IMR-90 (cell line): ENCODE data around the gene FOSB. TPM values are rescaled to one million over a fixed set of nuclear protein-coding genes. Genes with fewer than 3 reads are reported as not detected.

Experiments
- ATAC-seq: fragments of 200-7000 bp; cut with Tn5 transposase; 2 replicates; pipeline ENCODE4 v1.9.1; 2020; ENCODE audit warnings: low read depth, mild to moderate bottlenecking, moderate library complexity
- BruUV-seq: library from RNA; stranded (reverse); fragments of 400-500 nt; replicated peaks from 2 replicates; lab custom pipeline; 2021; lab: Mats Ljungman, UMichigan
- CTCF ChIA-PET: fragments of 300-600 bp; formaldehyde crosslinking; extraction: SDS; loops from one replicate; lab custom pipeline; 2021; ENCODE audit warnings: antibody characterized with exemption; lab: Yijun Ruan, JAX
- POLR2A ChIA-PET: fragments of 300-600 bp; sonication (Branson Sonifier 250); formaldehyde crosslinking; loops from one replicate; lab custom pipeline; 2022; ENCODE audit warnings: antibody characterized with exemption; ENCODE audit not compliant: unreplicated experiment; lab: Charles Lee
- DNase-seq: peaks from one replicate; pipeline ENCODE4 v3.0.0; 2013
- H2AFZ ChIP-seq: replicated peaks from 2 replicates; pipeline ENCODE3; 2013; ENCODE audit warnings: low read length, mild to moderate bottlenecking; ENCODE audit not compliant: poor library complexity
- H2AK5ac ChIP-seq: 2 replicates; pipeline ENCODE4 v1.6.1; 2013; ENCODE audit warnings: low read depth, low read length, inconsistent platforms
- H2AK9ac ChIP-seq: replicated peaks from 2 replicates; pipeline ENCODE3; 2013; ENCODE audit warnings: mild to moderate bottlenecking, low read depth, low read length, moderate library complexity; ENCODE audit not compliant: poor library complexity
- H2BK120ac ChIP-seq: 2 replicates; pipeline ENCODE4 v1.6.1; 2013; ENCODE audit warnings: low read depth, low read length, inconsistent platforms
- H2BK15ac ChIP-seq: 3 replicates; pipeline ENCODE4 v1.6.1; 2013; ENCODE audit warnings: low read depth, low read length, inconsistent platforms
- H2BK20ac ChIP-seq: 2 replicates; pipeline ENCODE4 v1.6.1; 2013; ENCODE audit warnings: low read depth, mild to moderate bottlenecking, inconsistent platforms, low read length, moderate library complexity
- H2BK5ac ChIP-seq: 2 replicates; pipeline ENCODE4 v1.6.1; 2013; ENCODE audit warnings: mild to moderate bottlenecking, low read depth, low read length, inconsistent platforms; ENCODE audit not compliant: poor library complexity, severe bottlenecking
- H3K14ac ChIP-seq: replicated peaks from 2 replicates; pipeline ENCODE4 v1.6.1; 2013; ENCODE audit warnings: low read depth, low read length, inconsistent platforms
- H3K18ac ChIP-seq: 2 replicates; pipeline ENCODE4 v1.6.1; 2013; ENCODE audit warnings: low read depth, low read length, control low read depth
- H3K23ac ChIP-seq: 2 replicates; pipeline ENCODE4 v1.6.1; 2013; ENCODE audit warnings: low read depth, low read length, inconsistent platforms
- H3K27ac ChIP-seq: 2 replicates; pipeline ENCODE4 v1.5.1; 2013; ENCODE audit warnings: mild to moderate bottlenecking, control low read depth, low read length; ENCODE audit not compliant: insufficient read depth
- H3K27me3 ChIP-seq: 2 replicates; pipeline ENCODE4 v1.6.1; 2013; ENCODE audit warnings: low read length; ENCODE audit not compliant: control insufficient read depth, insufficient read depth
- H3K36me3 ChIP-seq: 2 replicates; pipeline ENCODE4 v1.6.1; 2013; ENCODE audit warnings: low read length, mixed read lengths; ENCODE audit not compliant: control insufficient read depth, insufficient read depth
- H3K4ac ChIP-seq: 2 replicates; pipeline ENCODE4 v1.6.1; 2013; ENCODE audit warnings: low read depth, low read length, inconsistent platforms
- H3K4me1 ChIP-seq: 2 replicates; pipeline ENCODE4 v1.6.1; 2013; ENCODE audit warnings: low read length, mixed read lengths; ENCODE audit not compliant: control insufficient read depth, insufficient read depth
- H3K4me2 ChIP-seq: 2 replicates; pipeline ENCODE4 v1.6.1; 2013; ENCODE audit warnings: low read depth, mild to moderate bottlenecking, control low read depth, low read length, moderate library complexity
- H3K4me3 ChIP-seq: 2 replicates; pipeline ENCODE4 v1.5.1; 2013; ENCODE audit warnings: low read depth, mild to moderate bottlenecking, control low read depth, low read length, moderate library complexity; ENCODE audit not compliant: insufficient read depth
- H3K56ac ChIP-seq: 2 replicates; pipeline ENCODE4 v1.6.1; 2013; ENCODE audit warnings: low read length, inconsistent platforms; ENCODE audit not compliant: insufficient read depth; ENCODE audit errors: extremely low read depth
- H3K79me1 ChIP-seq, 2 experiments: 2 replicates each; pipeline ENCODE4 v1.6.1; 2013; ENCODE audit warnings: low read length in 2 of 2, inconsistent platforms in 1 of 2, low read depth in 1 of 2
- H3K9ac ChIP-seq: 2 replicates; pipeline ENCODE4 v1.6.1; 2013; ENCODE audit warnings: low read depth, low read length, control low read depth
- H3K9me1 ChIP-seq: 2 replicates; pipeline ENCODE4 v1.6.1; 2013; ENCODE audit warnings: low read length, inconsistent platforms; ENCODE audit not compliant: insufficient read depth
- H3K9me3 ChIP-seq: 2 replicates; pipeline ENCODE4 v1.6.1; 2013; ENCODE audit warnings: low read length; ENCODE audit not compliant: control insufficient read depth, insufficient read depth
- H4K20me1 ChIP-seq: 2 replicates; pipeline ENCODE4 v1.6.1; 2013; ENCODE audit warnings: low read length, inconsistent platforms; ENCODE audit not compliant: insufficient read depth
- H4K5ac ChIP-seq: 2 replicates; pipeline ENCODE4 v1.6.1; 2013; ENCODE audit warnings: mild to moderate bottlenecking, low read depth, low read length, control low read depth
- H4K8ac ChIP-seq, 2 experiments: 2 replicates each; pipeline ENCODE4 v1.6.1; 2013; ENCODE audit warnings: low read depth in 2 of 2, low read length in 2 of 2, control low read depth in 1 of 2, inconsistent platforms in 1 of 2
- H4K91ac ChIP-seq: 2 replicates; pipeline ENCODE4 v1.6.1; 2013; ENCODE audit warnings: low read depth, low read length, inconsistent platforms; ENCODE audit not compliant: insufficient read depth
- BHLHE40 ChIP-seq: fragments of 150-350 bp; IDR thresholded peaks from 2 replicates; pipeline ENCODE4 v1.6.1; 2016; ENCODE audit warnings: mild to moderate bottlenecking, low read depth, low read length
- MAZ ChIP-seq: IDR thresholded peaks from 2 replicates; pipeline ENCODE4 v1.6.1; 2012; ENCODE audit warnings: low read depth, mild to moderate bottlenecking, low read length, improper control_type of control experiment, moderate library complexity, borderline replicate concordance
- RAD21 ChIP-seq: IDR thresholded peaks from 2 replicates; pipeline ENCODE4 v1.6.1; 2012; ENCODE audit warnings: low read length, improper control_type of control experiment
- RCOR1 ChIP-seq: IDR thresholded peaks from 2 replicates; pipeline ENCODE4 v1.6.1; 2012; ENCODE audit warnings: mild to moderate bottlenecking, low read length, improper control_type of control experiment; ENCODE audit not compliant: insufficient replicate concordance
- RFX5 ChIP-seq: IDR thresholded peaks from 2 replicates; pipeline ENCODE4 v1.8.0; 2012; ENCODE audit warnings: low read depth, mild to moderate bottlenecking, low read length, moderate library complexity
- WGBS, 2 experiments: methylation state at CpG; one replicate each; pipeline versions ENCODE4 v1.1.5 to v1.1.7; 2013; ENCODE audit warnings: missing lambda C conversion rate in 2 of 2; ENCODE audit not compliant: insufficient read length in 1 of 2; ENCODE audit errors: extremely low coverage in 2 of 2; 5-methylcytosine and 5-hydroxymethylcytosine counted together
- dilution Hi-C: fragments of 300-500 bp; cut with HindIII; formaldehyde crosslinking; loops from one replicate; pipeline ENCODE4 v1.14.3; 2018; ENCODE audit warnings: low sequenced_read_pairs; ENCODE audit not compliant: unreplicated experiment
- in situ Hi-C: fragments of 300-500 bp; cut with MboI; formaldehyde crosslinking; loops from 3 replicates; pipeline ENCODE4 v1.14.3; 2019; ENCODE audit warnings: low sequenced_read_pairs, inconsistent platforms, mixed read lengths
- intact Hi-C: fragments of 100-400 bp; cut with micrococcal nuclease; formaldehyde crosslinking; loops from 2 replicates; pipeline ENCODE4 v1.10.0; 2022
- polyA plus RNA-seq, 3 experiments: library from polyadenylated mRNA; depleted of rRNA; stranded (reverse); fragments of >200 nt; gene quantifications; 2 replicates each; pipeline ENCODE4 v1.2.3, GENCODE V29; 2012; ENCODE audit warnings: low replicate concordance in 1 of 3
- total RNA-seq: library from RNA; depleted of rRNA; stranded (reverse); fragments of >200 nt; gene quantifications from 2 replicates; pipeline ENCODE4 v1.2.3, GENCODE V29; 2012
- TF ChIP-seq, protein P1 (sequence below): fragments of 150-350 bp; IDR thresholded peaks from 2 replicates; pipeline ENCODE4 v1.6.1; 2016; ENCODE audit warnings: low read depth, mild to moderate bottlenecking, low read length, moderate library complexity, borderline replicate concordance

FOSB gene
- total and polyA plus RNA-seq, 2 of the 4 experiments (the other 2 are of a cell fraction), result 11.1 to 15.6 TPM

DNA sequence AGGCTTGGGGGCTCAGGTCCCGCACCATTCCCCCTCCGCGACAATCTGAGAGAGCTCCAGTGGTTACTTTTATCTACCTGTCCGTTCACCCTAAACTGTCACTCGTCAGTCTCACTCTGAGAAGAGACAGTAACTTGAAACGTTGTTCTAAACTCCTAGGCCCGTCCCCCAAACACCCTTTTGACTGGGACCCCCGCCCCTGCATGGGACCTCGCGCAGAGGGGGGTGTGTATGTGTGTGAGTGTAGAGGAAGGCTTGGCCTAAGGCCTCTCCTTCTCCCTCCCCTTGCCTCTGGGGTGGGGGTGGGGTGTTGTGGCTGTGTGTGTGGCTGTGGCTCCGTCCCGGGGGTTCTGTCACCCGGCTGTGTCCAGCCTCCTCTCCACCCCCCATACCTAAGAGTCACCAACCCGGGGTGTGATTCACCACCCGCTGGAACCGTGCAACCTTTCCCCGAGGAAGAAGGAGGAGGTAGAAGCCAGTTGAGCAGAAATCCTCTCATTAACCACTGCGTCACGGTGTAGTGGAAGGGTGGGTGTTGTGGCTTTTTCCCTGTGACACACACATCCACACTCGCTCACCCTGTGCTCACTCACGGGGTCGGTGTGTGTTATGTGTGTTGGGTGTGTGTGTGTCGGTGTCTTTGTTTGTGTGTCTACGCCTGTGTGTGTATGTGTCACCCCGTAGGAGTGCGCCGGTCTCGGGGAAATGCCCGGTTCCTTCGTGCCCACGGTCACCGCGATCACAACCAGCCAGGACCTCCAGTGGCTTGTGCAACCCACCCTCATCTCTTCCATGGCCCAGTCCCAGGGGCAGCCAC is 2.4 kb downstream of the FOSB start (continued):
- TF ChIP-seq RAD21, result no peak
- TF ChIP-seq RFX5, result no peak

DNA sequence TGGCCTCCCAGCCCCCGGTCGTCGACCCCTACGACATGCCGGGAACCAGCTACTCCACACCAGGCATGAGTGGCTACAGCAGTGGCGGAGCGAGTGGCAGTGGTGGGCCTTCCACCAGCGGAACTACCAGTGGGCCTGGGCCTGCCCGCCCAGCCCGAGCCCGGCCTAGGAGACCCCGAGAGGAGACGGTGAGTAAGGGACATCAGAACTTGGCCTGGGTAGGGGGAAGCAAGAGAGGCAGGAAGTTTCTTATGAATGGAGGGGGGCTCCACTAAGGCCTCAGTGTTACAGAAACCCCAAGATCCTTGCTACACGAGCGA is 2.9 kb downstream of the FOSB start:
- peak overlapping the region in 1 of 2 experiments; percentile 80; a peak in 1 of 4 replicates for H4K8ac ChIP-seq
- no peak overlapping the region for H3K56ac ChIP-seq
- H2AFZ ChIP-seq, result no peak overlapping the region
- no peak overlapping the region for H3K4me3 ChIP-seq
- no peak overlapping the region for H3K27ac ChIP-seq
- in situ Hi-C loops (no loop called here), dilution Hi-C loops (no loop called here), intact Hi-C loops (no loop called here)
- H3K14ac ChIP-seq, result no peak overlapping the region
- peaks cover 0 to 31% of the 10 kb centered on the region in 2 experiments; a peak in 2 of 4 replicates for H3K79me1 ChIP-seq
- no peaks in the 10 kb centered on the region for H3K9me3 ChIP-seq
- no peak overlapping the region for H4K5ac ChIP-seq
- no CpG with 5 or more reads among the region's 15 CpGs for WGBS, 2 experiments
- ATAC-seq, result no peak
- H3K27me3 ChIP-seq, result no peaks in the 10 kb centered on the region
- H2AK9ac ChIP-seq, result peak overlapping the region; percentile 43
- no peak overlapping the region for H2BK15ac ChIP-seq
- H4K20me1 ChIP-seq, result peaks cover 15% of the 10 kb centered on the region; the same call in 1 of the 2 replicates
- no peak for DNase-seq
- no peak overlapping the region for H3K9ac ChIP-seq
- H2BK5ac ChIP-seq, result no peak overlapping the region
- CTCF ChIA-PET, result no interaction called here
- H3K23ac ChIP-seq, result no peak overlapping the region
- no peak overlapping the region for H3K4ac ChIP-seq
- peaks cover 3% of the 10 kb centered on the region; the same call in 1 of the 2 replicates for H3K9me1 ChIP-seq
- H3K4me1 ChIP-seq, result peaks cover 13% of the 10 kb centered on the region
- POLR2A ChIA-PET, result no interaction called here
- no peak overlapping the region for H2BK20ac ChIP-seq
- 0 out of 2 replicates have a peak overlapping the region, but pooled peaks have one; percentile 88 for H2AK5ac ChIP-seq
- no TSS peak for BruUV-seq
- H2BK120ac ChIP-seq, result no peak overlapping the region
- no peak overlapping the region for H3K4me2 ChIP-seq
- H3K18ac ChIP-seq, result no peak overlapping the region
- H3K36me3 ChIP-seq, result no peaks in the 10 kb centered on the region
- no peak overlapping the region for H4K91ac ChIP-seq
- TF ChIP-seq, protein P1, sequence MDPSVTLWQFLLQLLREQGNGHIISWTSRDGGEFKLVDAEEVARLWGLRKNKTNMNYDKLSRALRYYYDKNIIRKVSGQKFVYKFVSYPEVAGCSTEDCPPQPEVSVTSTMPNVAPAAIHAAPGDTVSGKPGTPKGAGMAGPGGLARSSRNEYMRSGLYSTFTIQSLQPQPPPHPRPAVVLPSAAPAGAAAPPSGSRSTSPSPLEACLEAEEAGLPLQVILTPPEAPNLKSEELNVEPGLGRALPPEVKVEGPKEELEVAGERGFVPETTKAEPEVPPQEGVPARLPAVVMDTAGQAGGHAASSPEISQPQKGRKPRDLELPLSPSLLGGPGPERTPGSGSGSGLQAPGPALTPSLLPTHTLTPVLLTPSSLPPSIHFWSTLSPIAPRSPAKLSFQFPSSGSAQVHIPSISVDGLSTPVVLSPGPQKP, result no peak
- TF ChIP-seq BHLHE40, result no peak
- TF ChIP-seq RCOR1, result no peak
- TF ChIP-seq MAZ, result no peak
